ENCODE data around the gene CD300A. TPM values are rescaled to one million over a fixed set of nuclear protein-coding genes. Genes with fewer than 3 reads are reported as not detected.
"Not testable (repeated sequence)": the region's sequence is repeated elsewhere in the genome, so short reads cannot be mapped to it uniquely, and the experiment has no call there.

The CD300A gene
- total and polyA plus RNA-seq, 5 donors from 2014 or later, result 0.39 to 4.8 (median 3.0) TPM

GRCh38 chr17:74493331-74493833 is 26.9 kb downstream of the CD300A start:
- Mint-ChIP-seq H3K27ac (no peak overlapping the region), H3K4me3 (no peak overlapping the region), H3K9me3 (peaks cover 0 to 1% (median 0%) of the 10 kb centered on the region in 7 donors), H3K4me1 (peaks cover 0 to 6% (median 0%) of the 10 kb centered on the region in 4 donors), H3K27me3 (peaks cover 12% of the 10 kb centered on the region), H3K36me3 (no peaks in the 10 kb centered on the region)
- Histone ChIP-seq H3K4me1 (ENCODE audit: control insufficient read depth, insufficient read depth, low read length, poor library complexity, severe bottlenecking) (no peaks in the 10 kb centered on the region), H3K27ac (ENCODE audit: insufficient read depth, low read length, poor library complexity, severe bottlenecking) (no peak overlapping the region), H3K4me3 (ENCODE audit: low read depth, low read length) (no peak overlapping the region), H3K9me3 (ENCODE audit: control insufficient read depth in 2 of 2, low read length in 2 of 2) (no peaks in the 10 kb centered on the region), H3K27me3 (ENCODE audit: control insufficient read depth, insufficient read depth, low read length) (no peaks in the 10 kb centered on the region), H3K36me3 (ENCODE audit: control insufficient read depth, insufficient read depth, low read length) (no peaks in the 10 kb centered on the region)
- DNase-seq (peak; percentile 27 to 60 (median 52)), ATAC-seq (ENCODE audit: low read depth in 2 of 2) (peak; percentile 47 to 53)

GRCh38 chr17:74497471-74497870 is 31.0 kb downstream of the CD300A start:
- no peak overlapping the region for H3K4me3 Mint-ChIP-seq
- no peak overlapping the region for H3K27ac ChIP-seq (ENCODE audit: insufficient read depth, low read length, poor library complexity, severe bottlenecking)
- peaks cover 0 to 1% (median 0%) of the 10 kb centered on the region in 7 donors for H3K9me3 Mint-ChIP-seq
- no peaks in the 10 kb centered on the region for H3K9me3 ChIP-seq (ENCODE audit: control insufficient read depth in 2 of 2, low read length in 2 of 2)
- H3K4me3 ChIP-seq (ENCODE audit: low read depth, low read length), result no peak overlapping the region
- no peak for ATAC-seq (ENCODE audit: low read depth in 2 of 2)
- DNase-seq, result no peak
- H3K27me3 ChIP-seq (ENCODE audit: control insufficient read depth, insufficient read depth, low read length), result no peaks in the 10 kb centered on the region
- no peaks in the 10 kb centered on the region for H3K4me1 ChIP-seq (ENCODE audit: control insufficient read depth, insufficient read depth, low read length, poor library complexity, severe bottlenecking)
- H3K27ac Mint-ChIP-seq, result no peak overlapping the region
- peaks cover 6% of the 10 kb centered on the region for H3K27me3 Mint-ChIP-seq
- peaks cover 0 to 6% (median 0%) of the 10 kb centered on the region in 4 donors for H3K4me1 Mint-ChIP-seq
- H3K36me3 Mint-ChIP-seq, result no peaks in the 10 kb centered on the region
- H3K36me3 ChIP-seq (ENCODE audit: control insufficient read depth, insufficient read depth, low read length), result no peaks in the 10 kb centered on the region

DNA sequence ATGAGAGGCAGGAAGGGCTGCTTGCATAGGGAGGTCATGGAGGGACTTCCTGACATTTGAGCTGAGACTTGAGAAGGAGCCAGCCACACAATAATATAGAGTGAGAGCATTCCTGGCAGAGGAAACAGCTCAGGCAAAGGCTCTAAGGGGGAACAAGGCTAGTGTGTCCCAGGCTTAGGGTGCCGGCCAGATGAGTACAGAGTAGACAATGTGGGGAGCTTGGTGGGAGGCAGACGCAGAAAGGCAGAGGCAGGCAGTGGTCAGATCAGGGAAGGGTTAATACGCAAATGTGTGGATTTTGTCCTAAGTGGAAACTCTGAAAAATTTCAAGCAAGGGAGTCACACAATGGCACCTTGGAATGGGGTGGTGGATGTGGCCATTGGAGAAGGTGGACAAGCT is 33.6 kb downstream of the CD300A start:
- Mint-ChIP-seq H3K4me3 (no peak overlapping the region), H3K4me1 (no peaks in the 10 kb centered on the region), H3K36me3 (no peaks in the 10 kb centered on the region), H3K27ac (no peak overlapping the region), H3K27me3 (no peaks in the 10 kb centered on the region), H3K9me3 (no peaks in the 10 kb centered on the region)
- Histone ChIP-seq H3K4me1 (ENCODE audit: control insufficient read depth, insufficient read depth, low read length, poor library complexity, severe bottlenecking) (no peaks in the 10 kb centered on the region), H3K36me3 (ENCODE audit: control insufficient read depth, insufficient read depth, low read length) (no peaks in the 10 kb centered on the region), H3K9me3 (ENCODE audit: control insufficient read depth in 2 of 2, low read length in 2 of 2) (no peaks in the 10 kb centered on the region), H3K4me3 (ENCODE audit: low read depth, low read length) (no peak overlapping the region), H3K27ac (ENCODE audit: insufficient read depth, low read length, poor library complexity, severe bottlenecking) (no peak overlapping the region), H3K27me3 (ENCODE audit: control insufficient read depth, insufficient read depth, low read length) (peaks cover 2% of the 10 kb centered on the region)
- ATAC-seq (ENCODE audit: low read depth in 2 of 2) (no peak), DNase-seq (no peak)

- Histone ChIP-seq H3K27me3 (ENCODE audit: control insufficient read depth, insufficient read depth, low read length) (peaks cover 3% of the 10 kb centered on the region), H3K4me1 (ENCODE audit: control insufficient read depth, insufficient read depth, low read length, poor library complexity, severe bottlenecking) (no peaks in the 10 kb centered on the region), H3K4me3 (ENCODE audit: low read depth, low read length) (no peak overlapping the region), H3K9me3 (ENCODE audit: control insufficient read depth in 2 of 2, low read length in 2 of 2) (no peaks in the 10 kb centered on the region), H3K27ac (ENCODE audit: insufficient read depth, low read length, poor library complexity, severe bottlenecking) (no peak overlapping the region), H3K36me3 (ENCODE audit: control insufficient read depth, insufficient read depth, low read length) (no peaks in the 10 kb centered on the region)
- Mint-ChIP-seq H3K36me3 (no peaks in the 10 kb centered on the region), H3K4me1 (no peaks in the 10 kb centered on the region), H3K27ac (no peak overlapping the region), H3K4me3 (no peak overlapping the region), H3K9me3 (no peaks in the 10 kb centered on the region), H3K27me3 (peaks cover 2% of the 10 kb centered on the region)
- ATAC-seq (ENCODE audit: low read depth in 2 of 2) (no peak), DNase-seq (no peak)
Measured at GRCh38 chr17:74502861-74503260, 36.4 kb downstream of the CD300A start.

- not testable (repeated sequence) for H3K27me3 ChIP-seq (ENCODE audit: control insufficient read depth, insufficient read depth, low read length); H3K36me3 Mint-ChIP-seq; H3K9me3 Mint-ChIP-seq; ATAC-seq (ENCODE audit: low read depth in 2 of 2); H3K9me3 ChIP-seq (ENCODE audit: control insufficient read depth in 2 of 2, low read length in 2 of 2); H3K4me1 ChIP-seq (ENCODE audit: control insufficient read depth, insufficient read depth, low read length, poor library complexity, severe bottlenecking); H3K4me3 Mint-ChIP-seq; H3K27me3 Mint-ChIP-seq; H3K4me1 Mint-ChIP-seq; H3K4me3 ChIP-seq (ENCODE audit: low read depth, low read length); DNase-seq; H3K36me3 ChIP-seq (ENCODE audit: control insufficient read depth, insufficient read depth, low read length); H3K27ac Mint-ChIP-seq; H3K27ac ChIP-seq (ENCODE audit: insufficient read depth, low read length, poor library complexity, severe bottlenecking)
Measured at GRCh38 chr17:74503949-74504348, 37.5 kb downstream of the CD300A start.

DNA sequence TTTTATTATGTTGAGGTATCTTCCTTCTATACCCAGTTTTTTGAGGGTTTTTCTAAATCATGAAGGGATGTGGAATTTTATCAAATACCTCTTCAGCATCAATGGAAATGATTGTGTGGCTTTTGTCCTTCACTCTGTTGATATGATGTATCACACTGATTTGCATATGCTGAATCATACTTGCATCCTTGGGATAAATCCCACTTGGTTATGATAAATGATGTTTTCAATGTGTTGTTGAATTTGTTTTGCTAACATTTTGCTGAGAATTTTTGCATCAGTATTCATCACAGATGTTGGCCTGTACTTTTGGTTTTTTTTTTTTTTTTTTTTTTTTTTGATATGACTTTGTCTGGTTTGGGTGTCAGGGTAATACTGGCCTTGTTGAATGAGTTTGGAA is 41.7 kb downstream of the CD300A start:
- Mint-ChIP-seq H3K9me3 (peaks cover 0 to 1% (median 0%) of the 10 kb centered on the region in 7 donors), H3K27me3 (peaks cover 35% of the 10 kb centered on the region), H3K4me3 (no peak overlapping the region), H3K4me1 (no peaks in the 10 kb centered on the region), H3K36me3 (no peaks in the 10 kb centered on the region), H3K27ac (no peak overlapping the region)
- H3K27ac ChIP-seq (ENCODE audit: insufficient read depth, low read length, poor library complexity, severe bottlenecking), result no peak overlapping the region
- DNase-seq, result no peak
- ATAC-seq (ENCODE audit: low read depth in 2 of 2), result no peak
- peaks cover 12% of the 10 kb centered on the region for H3K27me3 ChIP-seq (ENCODE audit: control insufficient read depth, insufficient read depth, low read length)
- no peaks in the 10 kb centered on the region for H3K36me3 ChIP-seq (ENCODE audit: control insufficient read depth, insufficient read depth, low read length)
- no peaks in the 10 kb centered on the region for H3K9me3 ChIP-seq (ENCODE audit: control insufficient read depth in 2 of 2, low read length in 2 of 2)
- no peaks in the 10 kb centered on the region for H3K4me1 ChIP-seq (ENCODE audit: control insufficient read depth, insufficient read depth, low read length, poor library complexity, severe bottlenecking)
- no peak overlapping the region for H3K4me3 ChIP-seq (ENCODE audit: low read depth, low read length)

DNA sequence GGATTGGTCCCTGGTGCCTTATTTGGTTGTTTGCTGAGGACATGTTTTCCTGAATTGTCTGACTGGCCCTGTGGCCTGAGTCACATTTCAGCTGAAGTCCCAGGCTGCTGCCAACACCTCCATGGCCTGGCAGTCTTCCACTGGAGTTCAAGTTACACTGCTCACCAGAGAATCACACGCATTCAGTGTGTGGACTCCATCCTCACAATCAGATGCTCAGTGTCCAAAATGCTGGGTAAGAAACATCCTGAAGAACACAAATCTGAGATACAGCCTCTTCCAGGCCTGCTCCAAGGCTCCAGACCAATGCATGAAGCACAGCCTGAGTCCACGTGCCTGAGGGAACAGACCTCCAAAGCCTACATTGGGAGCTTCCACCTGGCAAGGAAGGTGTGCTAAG is 45.6 kb downstream of the CD300A start:
- no peaks in the 10 kb centered on the region for H3K36me3 ChIP-seq (ENCODE audit: control insufficient read depth, insufficient read depth, low read length)
- no peak overlapping the region for H3K27ac ChIP-seq (ENCODE audit: insufficient read depth, low read length, poor library complexity, severe bottlenecking)
- ATAC-seq (ENCODE audit: low read depth in 2 of 2) (no peak), DNase-seq (no peak)
- no peaks in the 10 kb centered on the region for H3K4me1 ChIP-seq (ENCODE audit: control insufficient read depth, insufficient read depth, low read length, poor library complexity, severe bottlenecking)
- H3K9me3 Mint-ChIP-seq, result peaks cover 0 to 11% (median 4%) of the 10 kb centered on the region in 7 donors
- no peaks in the 10 kb centered on the region for H3K9me3 ChIP-seq (ENCODE audit: control insufficient read depth in 2 of 2, low read length in 2 of 2)
- no peak overlapping the region for H3K4me3 ChIP-seq (ENCODE audit: low read depth, low read length)
- no peak overlapping the region for H3K4me3 Mint-ChIP-seq
- peaks cover 0 to 4% (median 1%) of the 10 kb centered on the region in 4 donors for H3K4me1 Mint-ChIP-seq
- H3K36me3 Mint-ChIP-seq, result peaks cover 9% of the 10 kb centered on the region
- peaks cover 10% of the 10 kb centered on the region for H3K27me3 ChIP-seq (ENCODE audit: control insufficient read depth, insufficient read depth, low read length)
- peaks cover 48% of the 10 kb centered on the region for H3K27me3 Mint-ChIP-seq
- no peak overlapping the region for H3K27ac Mint-ChIP-seq

GRCh38 chr17:74512624-74513091 is 46.2 kb downstream of the CD300A start:
- Mint-ChIP-seq H3K4me3 (no peak overlapping the region), H3K9me3 (peaks cover 0 to 11% (median 4%) of the 10 kb centered on the region in 7 donors), H3K36me3 (peaks cover 9% of the 10 kb centered on the region), H3K27me3 (peaks cover 47% of the 10 kb centered on the region), H3K4me1 (peaks cover 0 to 4% (median 1%) of the 10 kb centered on the region in 4 donors), H3K27ac (no peak overlapping the region)
- H3K27ac ChIP-seq (ENCODE audit: insufficient read depth, low read length, poor library complexity, severe bottlenecking), result no peak overlapping the region
- H3K9me3 ChIP-seq (ENCODE audit: control insufficient read depth in 2 of 2, low read length in 2 of 2), result no peaks in the 10 kb centered on the region
- DNase-seq (no peak), ATAC-seq (ENCODE audit: low read depth in 2 of 2) (peak; percentile 27 to 33)
- H3K4me3 ChIP-seq (ENCODE audit: low read depth, low read length), result no peak overlapping the region
- no peaks in the 10 kb centered on the region for H3K4me1 ChIP-seq (ENCODE audit: control insufficient read depth, insufficient read depth, low read length, poor library complexity, severe bottlenecking)
- no peaks in the 10 kb centered on the region for H3K36me3 ChIP-seq (ENCODE audit: control insufficient read depth, insufficient read depth, low read length)
- H3K27me3 ChIP-seq (ENCODE audit: control insufficient read depth, insufficient read depth, low read length), result peaks cover 10% of the 10 kb centered on the region
